ENCODE data around the gene ELMO3. TPM values are rescaled to one million over a fixed set of nuclear protein-coding genes. Genes with fewer than 3 reads are reported as not detected.

The ELMO3 gene
- total RNA-seq, 1 donor from 2014 or later, result not detected

DNA sequence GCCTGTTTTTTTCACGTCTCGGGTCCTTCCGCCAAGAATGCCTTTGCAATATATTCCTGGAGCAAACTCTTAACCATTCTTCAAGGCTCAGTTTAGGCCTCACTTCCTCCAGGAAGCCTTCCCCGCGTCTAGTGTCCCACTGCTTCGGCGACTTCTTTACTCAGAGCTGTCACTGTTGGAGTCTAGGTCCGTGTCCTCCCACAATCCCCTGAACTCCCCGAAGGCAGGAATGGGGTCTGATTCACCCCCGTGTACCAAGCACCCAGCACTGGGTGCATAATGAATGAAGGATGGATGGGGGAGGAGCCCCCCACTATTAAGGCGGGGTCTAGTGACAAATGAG, 15.7 kb upstream of the ELMO3 start:
- H3K4me1 ChIP-seq, result peaks cover 12% of the 10 kb centered on the region
- no peaks in the 10 kb centered on the region for H3K36me3 ChIP-seq
- no peaks in the 10 kb centered on the region for H3K9me3 ChIP-seq (ENCODE audit: low read depth)
- Mint-ChIP-seq H3K36me3 (peaks cover 1% of the 10 kb centered on the region), H3K27ac (no peak overlapping the region), H3K27me3 (ENCODE audit: insufficient read depth, low read depth) (peaks cover 19% of the 10 kb centered on the region), H3K4me3 (no peak overlapping the region), H3K4me1 (peaks cover 14% of the 10 kb centered on the region), H3K9me3 (no peaks in the 10 kb centered on the region)
- peaks cover 15% of the 10 kb centered on the region for H3F3A ChIP-seq (ENCODE audit: low read depth)
- H3K79me2 ChIP-seq (ENCODE audit: low read depth), result peaks cover 11% of the 10 kb centered on the region
- TF ChIP-seq EZH2phosphoT487 (IDR thresholded peaks at IDR 0.05), result no peak
- TF ChIP-seq, protein P1, sequence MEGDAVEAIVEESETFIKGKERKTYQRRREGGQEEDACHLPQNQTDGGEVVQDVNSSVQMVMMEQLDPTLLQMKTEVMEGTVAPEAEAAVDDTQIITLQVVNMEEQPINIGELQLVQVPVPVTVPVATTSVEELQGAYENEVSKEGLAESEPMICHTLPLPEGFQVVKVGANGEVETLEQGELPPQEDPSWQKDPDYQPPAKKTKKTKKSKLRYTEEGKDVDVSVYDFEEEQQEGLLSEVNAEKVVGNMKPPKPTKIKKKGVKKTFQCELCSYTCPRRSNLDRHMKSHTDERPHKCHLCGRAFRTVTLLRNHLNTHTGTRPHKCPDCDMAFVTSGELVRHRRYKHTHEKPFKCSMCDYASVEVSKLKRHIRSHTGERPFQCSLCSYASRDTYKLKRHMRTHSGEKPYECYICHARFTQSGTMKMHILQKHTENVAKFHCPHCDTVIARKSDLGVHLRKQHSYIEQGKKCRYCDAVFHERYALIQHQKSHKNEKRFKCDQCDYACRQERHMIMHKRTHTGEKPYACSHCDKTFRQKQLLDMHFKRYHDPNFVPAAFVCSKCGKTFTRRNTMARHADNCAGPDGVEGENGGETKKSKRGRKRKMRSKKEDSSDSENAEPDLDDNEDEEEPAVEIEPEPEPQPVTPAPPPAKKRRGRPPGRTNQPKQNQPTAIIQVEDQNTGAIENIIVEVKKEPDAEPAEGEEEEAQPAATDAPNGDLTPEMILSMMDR (IDR thresholded peaks at IDR 0.05), result no peak
- no peak for TF ChIP-seq EZH2 (IDR thresholded peaks at IDR 0.05)
- peak overlapping the region; percentile 70 for H3K4me3 ChIP-seq
- H3K4me2 ChIP-seq, result peak overlapping the region; percentile 96
- no peak for DNase-seq (ENCODE audit: low spot score)
- H4K20me1 ChIP-seq (ENCODE audit: low read depth), result peaks cover 47% of the 10 kb centered on the region
- H3K27ac ChIP-seq, result no peak overlapping the region
- no peak overlapping the region for H3K9ac ChIP-seq
- H3K27me3 ChIP-seq, result peaks cover 47% of the 10 kb centered on the region
- H2AFZ ChIP-seq (replicated peaks), result peak overlapping the region; percentile 57

GRCh38 chr16:67183627-67184452, 15.1 kb upstream of the ELMO3 start, which contains the start of gene MATCAP1:
Gene MATCAP1, minus strand, starts transcription at chr16:67183963. Its CDS starts 3,353 bp downstream, at chr16:67180610.
- Histone ChIP-seq H3K36me3 (no peaks in the 10 kb centered on the region), H4K20me1 (ENCODE audit: low read depth) (peaks cover 41% of the 10 kb centered on the region), H3K9ac (no peak within 1 kb of the TSS), H2AFZ (replicated peaks) (peak within 1 kb of the TSS; percentile 97), H3F3A (ENCODE audit: low read depth) (peaks cover 15% of the 10 kb centered on the region), H3K4me2 (peak within 1 kb of the TSS; percentile 96), H3K27me3 (peaks cover 41% of the 10 kb centered on the region), H3K27ac (peak within 1 kb of the TSS; percentile 70), H3K9me3 (ENCODE audit: low read depth) (no peaks in the 10 kb centered on the region), H3K79me2 (ENCODE audit: low read depth) (peaks cover 11% of the 10 kb centered on the region), H3K4me3 (peak within 1 kb of the TSS; percentile 70), H3K4me1 (peaks cover 12% of the 10 kb centered on the region)
- Mint-ChIP-seq H3K36me3 (peaks cover 1% of the 10 kb centered on the region), H3K27ac (no peak within 1 kb of the TSS), H3K9me3 (no peaks in the 10 kb centered on the region), H3K4me3 (peak within 1 kb of the TSS; percentile 66), H3K4me1 (peaks cover 9% of the 10 kb centered on the region), H3K27me3 (ENCODE audit: insufficient read depth, low read depth) (peaks cover 16% of the 10 kb centered on the region)
- TF ChIP-seq, protein P1 (IDR thresholded peaks at IDR 0.05), result no peak
- TF ChIP-seq EZH2phosphoT487 (IDR thresholded peaks at IDR 0.05), result no peak
- DNase-seq (ENCODE audit: low spot score), result peak; percentile 99

DNA sequence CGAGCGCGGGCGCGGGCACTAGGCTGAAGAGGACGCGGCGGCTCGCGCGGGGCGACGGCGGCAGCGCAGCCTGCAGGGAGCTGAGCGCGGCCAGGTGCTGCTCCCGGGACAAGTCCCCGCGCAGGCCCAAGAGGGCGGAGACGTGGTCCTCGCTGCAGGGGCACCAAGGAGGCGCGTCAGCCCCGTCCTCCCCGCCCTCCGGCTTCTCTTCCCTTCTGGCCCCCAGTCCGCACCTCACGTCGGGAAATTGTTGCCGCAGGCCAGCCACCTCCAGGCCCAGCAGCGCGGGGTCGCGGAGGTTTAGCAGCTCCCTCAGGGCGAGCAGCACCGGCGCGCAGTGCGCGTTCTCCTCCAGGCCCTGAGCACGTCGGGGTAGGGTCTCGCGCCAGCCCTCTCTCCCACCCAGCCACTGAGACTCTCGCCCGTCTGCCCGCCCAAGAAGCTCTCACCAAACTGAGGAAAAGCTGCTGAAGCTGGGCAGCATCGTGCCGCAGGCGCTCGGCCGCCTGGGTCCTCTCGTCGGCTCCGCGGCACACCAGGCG, 14.4 kb upstream of the ELMO3 start:
- no peak overlapping the region for H3K27ac ChIP-seq
- H2AFZ ChIP-seq (replicated peaks), result peak overlapping the region; percentile 97
- peak overlapping the region; percentile 96 for H3K4me2 ChIP-seq
- Mint-ChIP-seq H3K4me3 (peak overlapping the region; percentile 66), H3K36me3 (no peaks in the 10 kb centered on the region), H3K27ac (no peak overlapping the region), H3K4me1 (peaks cover 9% of the 10 kb centered on the region), H3K27me3 (ENCODE audit: insufficient read depth, low read depth) (peaks cover 14% of the 10 kb centered on the region), H3K9me3 (no peaks in the 10 kb centered on the region)
- peak overlapping the region; percentile 70 for H3K4me3 ChIP-seq
- H3F3A ChIP-seq (ENCODE audit: low read depth), result peaks cover 15% of the 10 kb centered on the region
- TF ChIP-seq EZH2 (IDR thresholded peaks at IDR 0.05) (peak; percentile 78), EZH2phosphoT487 (IDR thresholded peaks at IDR 0.05) (peak; percentile 49)
- TF ChIP-seq, protein P1 (IDR thresholded peaks at IDR 0.05), result no peak
- H3K27me3 ChIP-seq, result peaks cover 34% of the 10 kb centered on the region
- no peaks in the 10 kb centered on the region for H3K36me3 ChIP-seq
- H3K9ac ChIP-seq, result no peak overlapping the region
- H4K20me1 ChIP-seq (ENCODE audit: low read depth), result peaks cover 35% of the 10 kb centered on the region
- H3K4me1 ChIP-seq, result peaks cover 12% of the 10 kb centered on the region
- no peaks in the 10 kb centered on the region for H3K9me3 ChIP-seq (ENCODE audit: low read depth)
- DNase-seq (ENCODE audit: low spot score), result peak; percentile 56
- peaks cover 11% of the 10 kb centered on the region for H3K79me2 ChIP-seq (ENCODE audit: low read depth)

All from neural progenitor cell (in vitro differentiated cells).